ENCODE results near the gene ZNF423.

Gene ZNF423

GRCh38 chr16:49755716-49756505 lies 100.0 kb downstream of the ZNF423 start:
- DNase-seq (ENCODE audit: low read depth in 4 of 4, low spot score in 1 of 4), result no peak

GRCh38 chr16:49755313-49755620 lies 100.6 kb downstream of the ZNF423 start:
- DNase-seq (ENCODE audit: low read depth in 4 of 4, low spot score in 1 of 4), result no peak

GRCh38 chr16:49754495-49755312 lies 101.2 kb downstream of the ZNF423 start:
- DNase-seq (ENCODE audit: low read depth in 4 of 4, low spot score in 1 of 4), result no peak

GRCh38 chr16:49750341-49751000 lies 105.4 kb downstream of the ZNF423 start:
- no peak for DNase-seq (ENCODE audit: low read depth in 4 of 4, low spot score in 1 of 4)

GRCh38 chr16:49749816-49750215 lies 106.1 kb downstream of the ZNF423 start:
- no peak for DNase-seq (ENCODE audit: low read depth in 4 of 4, low spot score in 1 of 4)

GRCh38 chr16:49748322-49748721 lies 107.6 kb downstream of the ZNF423 start:
- DNase-seq (ENCODE audit: low read depth in 4 of 4, low spot score in 1 of 4), result peak in 1 of 4 experiments; percentile 9

- DNase-seq (ENCODE audit: low read depth in 4 of 4, low spot score in 1 of 4), result no peak
Measured at GRCh38 chr16:49747654-49748053, 108.3 kb downstream of the ZNF423 start.

GRCh38 chr16:49746545-49746944 lies 109.4 kb downstream of the ZNF423 start:
- DNase-seq (ENCODE audit: low read depth in 4 of 4, low spot score in 1 of 4), result no peak

- no peak for DNase-seq (ENCODE audit: low read depth in 4 of 4, low spot score in 1 of 4)
Measured at GRCh38 chr16:49745311-49745747, 110.6 kb downstream of the ZNF423 start.

- DNase-seq (ENCODE audit: low read depth in 4 of 4, low spot score in 1 of 4), result no peak
Measured at GRCh38 chr16:49744244-49745220, 111.4 kb downstream of the ZNF423 start.

- no peak for DNase-seq (ENCODE audit: low read depth in 4 of 4, low spot score in 1 of 4)
Measured at GRCh38 chr16:49743658-49744057, 112.3 kb downstream of the ZNF423 start.

GRCh38 chr16:49743203-49743464 lies 112.8 kb downstream of the ZNF423 start:
- no peak for DNase-seq (ENCODE audit: low read depth in 4 of 4, low spot score in 1 of 4)

GRCh38 chr16:49742428-49743202 lies 113.3 kb downstream of the ZNF423 start:
- DNase-seq (ENCODE audit: low read depth in 4 of 4, low spot score in 1 of 4), result no peak

GRCh38 chr16:49740256-49740655 lies 115.7 kb downstream of the ZNF423 start:
- no peak for DNase-seq (ENCODE audit: low read depth in 4 of 4, low spot score in 1 of 4)

GRCh38 chr16:49739381-49739780 lies 116.5 kb downstream of the ZNF423 start:
- no peak for DNase-seq (ENCODE audit: low read depth in 4 of 4, low spot score in 1 of 4)

- no peak for DNase-seq (ENCODE audit: low read depth in 4 of 4, low spot score in 1 of 4)
Measured at GRCh38 chr16:49738832-49739231, 117.1 kb downstream of the ZNF423 start.

- no peak for DNase-seq (ENCODE audit: low read depth in 4 of 4, low spot score in 1 of 4)
Measured at GRCh38 chr16:49738001-49738400, 117.9 kb downstream of the ZNF423 start.

- no peak for DNase-seq (ENCODE audit: low read depth in 4 of 4, low spot score in 1 of 4)
Measured at GRCh38 chr16:49737541-49737940, 118.4 kb downstream of the ZNF423 start.

- DNase-seq (ENCODE audit: low read depth in 4 of 4, low spot score in 1 of 4), result no peak
Measured at GRCh38 chr16:49734331-49734730, 121.6 kb downstream of the ZNF423 start.

- DNase-seq (ENCODE audit: low read depth in 4 of 4, low spot score in 1 of 4), result no peak
Measured at GRCh38 chr16:49733313-49734009, 122.5 kb downstream of the ZNF423 start.

Data from stimulated activated CD4-positive, alpha-beta T cell treated with anti-CD3 and anti-CD28 coated beads, Interleukin-1b, Interleukin-23, amount 100 ng/mL, for 24 hours (primary cell).